GM10248 (cell line): Measurements from ENCODE around the gene MTERF4.

Source experiments
- CTCF ChIA-PET: fragments of 300-600 bp; sonication (Branson Sonifier 250); formaldehyde crosslinking; extraction: SDS; loops from one replicate; lab custom pipeline; 2021; ENCODE audit warnings: antibody characterized with exemption; lab: Yijun Ruan, JAX
- POLR2A ChIA-PET: fragments of 350-650 bp; sonication (Branson Sonifier 250); formaldehyde crosslinking; extraction: SDS; loops from one replicate; lab custom pipeline; 2020; ENCODE audit warnings: antibody characterized with exemption; lab: Yijun Ruan, JAX
- DNase-seq: peaks from one replicate; pipeline ENCODE4 v3.0.0; 2012; ENCODE audit errors: extremely low spot score
- CTCF ChIP-seq: IDR thresholded peaks from 2 replicates; pipeline ENCODE4 v1.5.1; 2012; ENCODE audit warnings: mild to moderate bottlenecking, low read depth; ENCODE audit errors: extremely low read depth, missing control alignments, control extremely low read depth

Gene MTERF4

GRCh38 chr2:241072151-241072550, 29.9 kb downstream of the MTERF4 start:
- TF ChIP-seq CTCF, result no peak
- DNase-seq, result no peak
- ChIA-PET CTCF (interaction anchor here (1.3 kb wide), 1 partner anchor 88 kb away, joined by 3 read pairs; no protein-coding TSS in a partner anchor), POLR2A (no interaction called here)

GRCh38 chr2:241071677-241072111, 30.4 kb downstream of the MTERF4 start:
- no peak for TF ChIP-seq CTCF
- DNase-seq, result no peak
- ChIA-PET POLR2A (no interaction called here), CTCF (interaction anchor here (1.3 kb wide), 1 partner anchor 88 kb away, joined by 3 read pairs; no protein-coding TSS in a partner anchor)

GRCh38 chr2:241070811-241071676, 31.0 kb downstream of the MTERF4 start:
- CTCF ChIA-PET, result interaction anchor here (1.3 kb wide), 1 partner anchor 87 kb away, joined by 3 read pairs; no protein-coding TSS in a partner anchor
- POLR2A ChIA-PET, result no interaction called here
- TF ChIP-seq CTCF, result no peak
- DNase-seq, result no peak

GRCh38 chr2:241070361-241070760, 31.7 kb downstream of the MTERF4 start:
- CTCF ChIA-PET, result no interaction called here

DNA sequence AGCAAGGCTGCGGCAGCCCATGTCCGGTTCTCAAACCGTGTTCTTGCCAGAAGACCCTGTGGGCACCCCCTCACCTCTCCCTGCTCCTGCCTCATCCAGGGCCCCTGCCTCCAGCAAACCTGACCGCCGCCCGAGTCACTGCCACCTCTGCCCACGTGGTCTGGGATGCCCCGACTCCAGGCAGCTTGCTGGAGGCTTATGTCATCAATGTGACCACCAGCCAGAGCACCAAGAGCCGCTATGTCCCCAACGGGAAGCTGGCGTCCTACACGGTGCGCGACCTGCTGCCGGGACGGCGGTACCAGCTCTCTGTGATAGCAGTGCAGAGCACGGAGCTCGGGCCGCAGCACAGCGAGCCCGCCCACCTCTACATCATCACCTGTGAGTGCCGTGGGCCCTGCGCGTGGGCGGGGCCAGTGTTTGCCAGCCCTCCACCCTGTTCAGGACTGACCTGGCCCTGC, 32.2 kb downstream of the MTERF4 start:
- POLR2A ChIA-PET, result no interaction called here
- CTCF ChIA-PET, result interaction anchor here (1.1 to 2.3 kb wide), 2 partner anchors 8 to 94 kb away, joined by 3 to 12 read pairs; no protein-coding TSS in a partner anchor
- no peak for DNase-seq
- TF ChIP-seq CTCF, result no peak

More at GRCh38 chr2:241070361-241070760, 31.7 kb downstream of the MTERF4 start:
- no peak for DNase-seq
- POLR2A ChIA-PET, result no interaction called here
- TF ChIP-seq CTCF, result no peak

- ChIA-PET CTCF (interaction anchor here (1.1 to 2.3 kb wide), 2 partner anchors 9 to 95 kb away, joined by 3 to 12 read pairs; no protein-coding TSS in a partner anchor), POLR2A (no interaction called here)
- DNase-seq, result no peak
- TF ChIP-seq CTCF, result no peak
Measured at GRCh38 chr2:241068942-241069810, 32.9 kb downstream of the MTERF4 start.
